Glutamatergic neuron (in vitro differentiated cells): ENCODE measurements around the gene MAGEA2. TPM values are rescaled to one million over a fixed set of nuclear protein-coding genes. Genes with fewer than 3 reads are reported as not detected.
"Not testable (repeated sequence)": the region's sequence is repeated elsewhere in the genome, so short reads cannot be mapped to it uniquely, and the experiment has no call there.

ENCODE experiments used
- DNase-seq: peaks from one replicate; pipeline ENCODE4 v3.0.0; 2022
- H3K27ac Mint-ChIP-seq: one replicate; pipeline ENCODE4 v1.8.0; 2020; ENCODE audit warnings: mild to moderate bottlenecking, mixed read lengths, inconsistent platforms; ENCODE audit not compliant: unreplicated experiment
- H3K27me3 Mint-ChIP-seq: one replicate; pipeline ENCODE4 v1.8.0; 2020; ENCODE audit warnings: mild to moderate bottlenecking, moderate library complexity, mixed read lengths, inconsistent platforms; ENCODE audit not compliant: unreplicated experiment
- H3K36me3 Mint-ChIP-seq: one replicate; pipeline ENCODE4 v1.8.0; 2020; ENCODE audit warnings: mild to moderate bottlenecking, mixed read lengths, inconsistent platforms; ENCODE audit not compliant: unreplicated experiment
- H3K4me1 Mint-ChIP-seq: one replicate; pipeline ENCODE4 v1.8.0; 2020; ENCODE audit warnings: mild to moderate bottlenecking, low read depth, mixed read lengths, inconsistent platforms; ENCODE audit not compliant: unreplicated experiment
- H3K4me3 Mint-ChIP-seq: one replicate; pipeline ENCODE4 v1.8.0; 2020; ENCODE audit warnings: mild to moderate bottlenecking, mixed read lengths, inconsistent platforms; ENCODE audit not compliant: unreplicated experiment
- H3K9me3 Mint-ChIP-seq: one replicate; pipeline ENCODE4 v1.8.0; 2020; ENCODE audit warnings: mild to moderate bottlenecking, moderate library complexity, mixed read lengths, inconsistent platforms; ENCODE audit not compliant: unreplicated experiment
- total RNA-seq: library from RNA; stranded (reverse); fragmentation: NEBNext Ultra II Directional; extraction: Animal tissue kit (Norgen Biotek cat#: 25700); gene quantifications from one replicate; pipeline ENCODE4 v1.2.1, GENCODE V29; 2021; ENCODE audit not compliant: unreplicated experiment
- TF ChIP-seq, protein P1 (sequence below): fragments of 200-600 bp; sonication (generic); IDR thresholded peaks from one replicate; pipeline ENCODE4 v1.5.0; 2021; ENCODE audit not compliant: partially characterized antibody, unreplicated experiment

Gene MAGEA2
- total RNA-seq, 1 donor from 2014 or later: 2.7 TPM

DNA sequence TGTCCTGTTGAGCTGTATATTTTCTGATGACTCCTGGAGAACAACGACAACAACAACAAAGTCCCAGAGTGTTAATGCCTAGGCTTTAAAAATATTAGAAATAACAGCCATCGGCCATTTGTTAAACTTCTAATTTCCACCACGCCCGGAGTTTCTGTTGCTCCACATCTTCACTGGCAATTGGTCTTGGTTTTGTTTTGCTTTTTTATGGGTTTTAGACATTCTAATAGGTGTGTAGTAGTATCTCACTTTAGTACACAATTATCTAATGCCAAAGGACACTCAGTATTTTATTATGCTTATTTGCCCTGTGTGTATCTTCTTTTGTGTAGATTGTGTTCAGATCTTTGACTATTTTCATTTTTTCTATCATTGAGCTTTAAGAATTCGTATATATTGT, 15.1 kb downstream of the MAGEA2 start:
- H3K4me1 Mint-ChIP-seq: no peaks in the 10 kb centered on the region
- H3K4me3 Mint-ChIP-seq: no peak overlapping the region
- no peaks in the 10 kb centered on the region for H3K27me3 Mint-ChIP-seq
- H3K36me3 Mint-ChIP-seq: no peaks in the 10 kb centered on the region
- H3K9me3 Mint-ChIP-seq: peaks cover 1% of the 10 kb centered on the region
- DNase-seq: no peak
- H3K27ac Mint-ChIP-seq: no peak overlapping the region
- TF ChIP-seq, protein P1, sequence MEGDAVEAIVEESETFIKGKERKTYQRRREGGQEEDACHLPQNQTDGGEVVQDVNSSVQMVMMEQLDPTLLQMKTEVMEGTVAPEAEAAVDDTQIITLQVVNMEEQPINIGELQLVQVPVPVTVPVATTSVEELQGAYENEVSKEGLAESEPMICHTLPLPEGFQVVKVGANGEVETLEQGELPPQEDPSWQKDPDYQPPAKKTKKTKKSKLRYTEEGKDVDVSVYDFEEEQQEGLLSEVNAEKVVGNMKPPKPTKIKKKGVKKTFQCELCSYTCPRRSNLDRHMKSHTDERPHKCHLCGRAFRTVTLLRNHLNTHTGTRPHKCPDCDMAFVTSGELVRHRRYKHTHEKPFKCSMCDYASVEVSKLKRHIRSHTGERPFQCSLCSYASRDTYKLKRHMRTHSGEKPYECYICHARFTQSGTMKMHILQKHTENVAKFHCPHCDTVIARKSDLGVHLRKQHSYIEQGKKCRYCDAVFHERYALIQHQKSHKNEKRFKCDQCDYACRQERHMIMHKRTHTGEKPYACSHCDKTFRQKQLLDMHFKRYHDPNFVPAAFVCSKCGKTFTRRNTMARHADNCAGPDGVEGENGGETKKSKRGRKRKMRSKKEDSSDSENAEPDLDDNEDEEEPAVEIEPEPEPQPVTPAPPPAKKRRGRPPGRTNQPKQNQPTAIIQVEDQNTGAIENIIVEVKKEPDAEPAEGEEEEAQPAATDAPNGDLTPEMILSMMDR: no peak

DNA sequence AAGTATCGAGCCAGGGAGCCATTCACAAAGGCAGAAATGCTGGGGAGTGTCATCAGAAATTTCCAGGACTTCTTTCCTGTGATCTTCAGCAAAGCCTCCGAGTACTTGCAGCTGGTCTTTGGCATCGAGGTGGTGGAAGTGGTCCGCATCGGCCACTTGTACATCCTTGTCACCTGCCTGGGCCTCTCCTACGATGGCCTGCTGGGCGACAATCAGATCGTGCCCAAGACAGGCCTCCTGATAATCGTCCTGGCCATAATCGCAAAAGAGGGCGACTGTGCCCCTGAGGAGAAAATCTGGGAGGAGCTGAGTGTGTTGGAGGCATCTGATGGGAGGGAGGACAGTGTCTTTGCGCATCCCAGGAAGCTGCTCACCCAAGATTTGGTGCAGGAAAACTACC, 17.1 kb downstream of the MAGEA2 start:
- H3K27ac Mint-ChIP-seq, H3K4me1 Mint-ChIP-seq: not testable (repeated sequence)

DNA sequence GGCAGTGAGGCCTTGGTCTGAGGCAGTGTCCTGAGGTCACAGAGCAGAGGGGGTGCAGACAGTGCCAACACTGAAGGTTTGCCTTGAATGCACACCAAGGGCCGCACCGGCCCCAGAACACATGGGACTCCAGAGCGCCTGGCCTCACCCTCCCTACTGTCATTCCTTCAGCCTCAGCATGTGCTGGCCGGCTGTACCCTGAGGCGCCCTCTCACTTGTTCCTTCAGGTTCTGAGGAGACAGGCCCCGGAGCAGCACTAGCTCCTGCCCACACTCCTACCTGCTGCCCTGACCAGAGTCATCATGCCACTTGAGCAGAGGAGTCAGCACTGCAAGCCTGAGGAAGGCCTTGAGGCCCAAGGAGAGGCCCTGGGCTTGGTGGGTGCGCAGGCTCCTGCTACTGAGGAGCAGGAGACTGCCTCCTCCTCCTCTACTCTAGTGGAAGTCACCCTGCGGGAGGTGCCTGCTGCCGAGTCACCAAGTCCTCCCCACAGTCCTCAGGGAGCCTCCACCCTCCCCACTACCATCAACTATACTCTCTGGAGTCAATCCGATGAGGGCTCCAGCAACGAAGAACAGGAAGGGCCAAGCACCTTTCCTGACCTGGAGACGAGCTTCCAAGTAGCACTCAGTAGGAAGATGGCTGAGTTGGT, 17.7 kb downstream of the MAGEA2 start:
- H3K9me3 Mint-ChIP-seq: peaks cover 1% of the 10 kb centered on the region
- TF ChIP-seq, protein P1: no peak
- no peaks in the 10 kb centered on the region for H3K36me3 Mint-ChIP-seq
- no peak for DNase-seq
- no peaks in the 10 kb centered on the region for H3K27me3 Mint-ChIP-seq
- no peak overlapping the region for H3K27ac Mint-ChIP-seq
- H3K4me3 Mint-ChIP-seq: no peak overlapping the region
- H3K4me1 Mint-ChIP-seq: no peaks in the 10 kb centered on the region

More for the DNA sequence above, 17.1 kb downstream of the MAGEA2 start:
- H3K9me3 Mint-ChIP-seq, DNase-seq, H3K4me3 Mint-ChIP-seq, H3K27me3 Mint-ChIP-seq, H3K36me3 Mint-ChIP-seq: not testable (repeated sequence)

DNA sequence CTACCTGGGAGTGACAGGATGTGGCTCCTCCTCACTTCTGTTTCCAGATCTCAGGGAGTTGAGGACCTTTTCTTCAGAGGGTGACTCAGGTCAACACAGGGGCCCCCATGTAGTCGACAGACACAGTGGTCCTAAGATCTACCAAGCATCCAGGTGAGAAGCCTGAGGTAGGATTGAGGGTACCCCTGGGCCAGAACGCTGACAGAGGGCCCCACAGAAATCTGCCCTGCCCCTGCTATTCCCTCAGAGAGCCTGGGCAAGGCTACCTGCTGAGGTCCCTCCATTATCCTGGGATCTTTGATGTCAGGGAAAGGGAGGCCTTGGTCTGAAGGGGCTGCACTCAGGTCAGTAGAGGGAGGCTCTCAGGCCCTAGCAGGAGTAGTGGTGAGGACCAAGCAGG, 18.5 kb downstream of the MAGEA2 start:
- no peak for DNase-seq
- Mint-ChIP-seq H3K9me3 (peaks cover 1% of the 10 kb centered on the region), H3K27me3 (no peaks in the 10 kb centered on the region), H3K36me3 (no peaks in the 10 kb centered on the region), H3K27ac (no peak overlapping the region), H3K4me1 (no peaks in the 10 kb centered on the region), H3K4me3 (no peak overlapping the region)
- TF ChIP-seq, protein P1: no peak

DNA sequence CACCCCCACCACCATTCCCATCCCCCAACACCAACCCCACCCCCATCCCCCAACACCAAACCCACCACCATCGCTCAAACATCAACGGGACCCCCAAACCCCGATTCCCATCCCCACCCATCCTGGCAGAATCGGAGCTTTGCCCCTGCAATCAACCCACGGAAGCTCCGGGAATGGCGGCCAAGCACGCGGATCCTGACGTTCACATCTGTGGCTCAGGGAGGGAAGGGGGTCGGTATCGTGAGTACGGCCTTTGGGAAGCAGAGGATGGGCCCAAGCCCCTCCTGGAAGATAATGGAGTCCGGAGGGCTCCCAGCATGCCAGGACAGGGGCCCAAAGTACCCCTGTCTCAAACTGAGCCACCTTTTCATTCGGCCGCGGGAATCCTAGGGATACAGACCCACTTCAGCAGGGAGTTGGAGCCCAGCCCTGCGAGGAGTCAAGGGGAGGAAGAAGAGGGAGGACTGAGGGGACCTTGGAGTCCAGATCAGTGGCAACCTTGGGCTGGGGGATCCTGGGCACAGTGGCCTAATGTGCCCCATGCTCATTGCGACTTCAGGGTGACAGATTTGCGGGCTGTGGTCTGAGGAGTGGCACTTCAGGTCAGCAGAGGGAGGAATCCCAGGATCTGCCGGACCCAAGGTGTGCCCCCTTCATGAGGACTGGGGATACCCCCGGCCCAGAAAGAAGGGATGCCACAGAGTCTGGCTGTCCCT, 19.3 kb downstream of the MAGEA2 start:
- not testable (repeated sequence) for H3K27me3 Mint-ChIP-seq, H3K4me3 Mint-ChIP-seq, H3K4me1 Mint-ChIP-seq, H3K9me3 Mint-ChIP-seq, H3K27ac Mint-ChIP-seq, H3K36me3 Mint-ChIP-seq, DNase-seq
